OCI-LY3 (cell line): Measurements from ENCODE around the gene CRCP.

Experiments
- EZH2phosphoT487 ChIP-seq: fragments of 200-600 bp; shearing (Covaris generic); IDR thresholded peaks from 2 replicates; pipeline ENCODE4 v1.6.1; 2018; ENCODE audit warnings: antibody characterized with exemption, mixed run types, low read depth
- TF ChIP-seq, protein P1 (sequence below): fragments of 200-600, 300-600 bp; sonication (generic); IDR thresholded peaks from 2 replicates; pipeline ENCODE4 v1.5.1; 2014; ENCODE audit warnings: antibody characterized with exemption, low read length, low read depth

DNA sequence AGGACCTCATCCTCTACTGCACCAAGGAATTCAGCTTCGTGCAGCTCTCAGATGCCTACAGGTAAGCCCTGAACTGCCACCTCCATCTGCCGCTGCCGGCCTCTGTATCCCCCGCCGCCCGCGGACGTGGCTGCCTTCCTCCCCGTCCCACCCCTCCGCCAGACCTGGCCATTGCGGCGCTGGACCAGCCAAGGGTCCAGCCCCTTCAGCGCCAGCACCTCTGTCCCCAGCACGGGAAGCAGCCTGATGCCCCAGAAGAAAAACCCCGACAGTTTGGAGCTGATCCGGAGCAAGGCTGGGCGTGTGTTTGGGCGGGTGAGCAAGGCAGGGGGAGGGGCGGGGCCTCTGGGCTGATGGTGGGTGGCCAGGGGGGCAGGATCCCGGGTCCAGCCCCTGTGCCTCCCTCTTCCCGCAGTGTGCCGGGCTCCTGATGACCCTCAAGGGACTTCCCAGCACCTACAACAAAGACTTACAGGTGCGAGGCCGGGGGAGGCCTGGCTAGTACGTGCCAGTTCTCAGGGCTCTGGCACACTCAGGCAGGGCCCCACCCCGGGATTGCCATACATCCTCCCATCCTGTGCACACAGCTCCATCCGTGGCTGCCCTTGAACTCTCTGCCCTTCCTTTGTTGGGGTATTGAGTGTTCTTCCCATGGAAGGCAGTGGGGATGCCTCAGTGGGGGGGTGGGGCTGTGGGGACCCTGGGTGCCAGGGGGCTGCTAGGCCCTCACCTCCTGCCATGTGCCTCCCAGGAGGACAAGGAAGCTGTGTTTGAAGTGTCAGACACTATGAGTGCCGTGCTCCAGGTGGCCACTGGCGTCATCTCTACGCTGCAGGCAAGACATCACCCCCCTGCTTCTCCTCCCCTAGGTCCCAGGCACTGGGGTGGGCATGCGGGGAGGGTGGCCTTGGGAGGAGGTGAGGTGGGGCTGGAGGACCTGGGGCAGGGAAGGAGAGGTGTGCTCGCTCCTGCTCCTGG, 25.5 kb upstream of the CRCP start:
- TF ChIP-seq, protein P1, sequence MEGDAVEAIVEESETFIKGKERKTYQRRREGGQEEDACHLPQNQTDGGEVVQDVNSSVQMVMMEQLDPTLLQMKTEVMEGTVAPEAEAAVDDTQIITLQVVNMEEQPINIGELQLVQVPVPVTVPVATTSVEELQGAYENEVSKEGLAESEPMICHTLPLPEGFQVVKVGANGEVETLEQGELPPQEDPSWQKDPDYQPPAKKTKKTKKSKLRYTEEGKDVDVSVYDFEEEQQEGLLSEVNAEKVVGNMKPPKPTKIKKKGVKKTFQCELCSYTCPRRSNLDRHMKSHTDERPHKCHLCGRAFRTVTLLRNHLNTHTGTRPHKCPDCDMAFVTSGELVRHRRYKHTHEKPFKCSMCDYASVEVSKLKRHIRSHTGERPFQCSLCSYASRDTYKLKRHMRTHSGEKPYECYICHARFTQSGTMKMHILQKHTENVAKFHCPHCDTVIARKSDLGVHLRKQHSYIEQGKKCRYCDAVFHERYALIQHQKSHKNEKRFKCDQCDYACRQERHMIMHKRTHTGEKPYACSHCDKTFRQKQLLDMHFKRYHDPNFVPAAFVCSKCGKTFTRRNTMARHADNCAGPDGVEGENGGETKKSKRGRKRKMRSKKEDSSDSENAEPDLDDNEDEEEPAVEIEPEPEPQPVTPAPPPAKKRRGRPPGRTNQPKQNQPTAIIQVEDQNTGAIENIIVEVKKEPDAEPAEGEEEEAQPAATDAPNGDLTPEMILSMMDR: no peak
- no peak for TF ChIP-seq EZH2phosphoT487
